ENCODE measurements around the gene WDR20. TPM values are rescaled to one million over a fixed set of nuclear protein-coding genes. Genes with fewer than 3 reads are reported as not detected.

WDR20 gene
- total RNA-seq, 1 experiment from 2014 or later: 23.7 TPM

DNA sequence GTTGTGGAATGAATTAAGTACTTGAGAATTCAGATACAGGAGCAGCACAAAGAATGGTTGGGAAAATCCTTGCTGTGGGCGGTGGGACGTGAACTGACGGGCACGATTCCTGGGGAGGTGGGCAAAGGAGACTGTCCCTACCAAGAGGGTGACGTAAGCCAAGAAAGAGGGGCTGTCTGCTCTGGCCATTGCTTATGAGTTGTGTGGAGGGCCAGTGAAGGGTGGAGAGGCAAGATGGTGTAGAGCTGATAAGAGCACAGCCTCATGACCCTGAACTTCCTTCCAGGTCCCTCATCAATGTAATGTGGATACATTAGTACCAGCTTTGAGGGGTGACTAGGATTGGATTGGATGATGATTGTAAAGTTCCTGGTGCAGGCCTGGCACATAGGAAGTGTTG lies 50.2 kb downstream of the WDR20 start:
- BruUV-seq (replicated peaks): no TSS peak
- intact Hi-C loops (cut with micrococcal nuclease): no loop called here
- Histone ChIP-seq H3K27me3 (ENCODE audit: low read length) (no peaks in the 10 kb centered on the region), H3K79me2 (ENCODE audit: low read length) (peaks cover 89% of the 10 kb centered on the region), H3K9me3 (ENCODE audit: low read length) (no peaks in the 10 kb centered on the region), H4K20me1 (ENCODE audit: low read length) (no peaks in the 10 kb centered on the region), H2AFZ (ENCODE audit: low read length) (no peak overlapping the region), H3K4me2 (ENCODE audit: low read length) (no peak overlapping the region), H3K4me1 (ENCODE audit: insufficient read depth, low read length) (peaks cover 21% of the 10 kb centered on the region), H3K9ac (ENCODE audit: low read length) (no peak overlapping the region), H3K27ac (ENCODE audit: low read length) (no peak overlapping the region), H3F3A (ENCODE audit: low read length, unreplicated experiment) (no peaks in the 10 kb centered on the region), H3K4me3 (ENCODE audit: low read length) (no peak overlapping the region), H3K9me2 (replicated peaks; ENCODE audit: low read length) (no peaks in the 10 kb centered on the region), H3K36me3 (ENCODE audit: low read depth, low read length) (peaks cover 2% of the 10 kb centered on the region; the same call in 1 of the 2 replicates)
- CTCF ChIA-PET: no interaction called here
- no peak for TF ChIP-seq EZH2 (IDR thresholded peaks at IDR 0.05; ENCODE audit: low read length, unreplicated experiment)
- TF ChIP-seq, protein P1, sequence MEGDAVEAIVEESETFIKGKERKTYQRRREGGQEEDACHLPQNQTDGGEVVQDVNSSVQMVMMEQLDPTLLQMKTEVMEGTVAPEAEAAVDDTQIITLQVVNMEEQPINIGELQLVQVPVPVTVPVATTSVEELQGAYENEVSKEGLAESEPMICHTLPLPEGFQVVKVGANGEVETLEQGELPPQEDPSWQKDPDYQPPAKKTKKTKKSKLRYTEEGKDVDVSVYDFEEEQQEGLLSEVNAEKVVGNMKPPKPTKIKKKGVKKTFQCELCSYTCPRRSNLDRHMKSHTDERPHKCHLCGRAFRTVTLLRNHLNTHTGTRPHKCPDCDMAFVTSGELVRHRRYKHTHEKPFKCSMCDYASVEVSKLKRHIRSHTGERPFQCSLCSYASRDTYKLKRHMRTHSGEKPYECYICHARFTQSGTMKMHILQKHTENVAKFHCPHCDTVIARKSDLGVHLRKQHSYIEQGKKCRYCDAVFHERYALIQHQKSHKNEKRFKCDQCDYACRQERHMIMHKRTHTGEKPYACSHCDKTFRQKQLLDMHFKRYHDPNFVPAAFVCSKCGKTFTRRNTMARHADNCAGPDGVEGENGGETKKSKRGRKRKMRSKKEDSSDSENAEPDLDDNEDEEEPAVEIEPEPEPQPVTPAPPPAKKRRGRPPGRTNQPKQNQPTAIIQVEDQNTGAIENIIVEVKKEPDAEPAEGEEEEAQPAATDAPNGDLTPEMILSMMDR (conservative IDR thresholded peaks at IDR 0.05; ENCODE audit: low read depth, low read length): no peak
- TF ChIP-seq EZH2phosphoT487 (IDR thresholded peaks at IDR 0.05; ENCODE audit: borderline replicate concordance, low read length): no peak
- ATAC-seq (no peak), DNase-seq (no peak)
- POLR2A ChIA-PET (ENCODE audit: unreplicated experiment): no interaction called here

DNA sequence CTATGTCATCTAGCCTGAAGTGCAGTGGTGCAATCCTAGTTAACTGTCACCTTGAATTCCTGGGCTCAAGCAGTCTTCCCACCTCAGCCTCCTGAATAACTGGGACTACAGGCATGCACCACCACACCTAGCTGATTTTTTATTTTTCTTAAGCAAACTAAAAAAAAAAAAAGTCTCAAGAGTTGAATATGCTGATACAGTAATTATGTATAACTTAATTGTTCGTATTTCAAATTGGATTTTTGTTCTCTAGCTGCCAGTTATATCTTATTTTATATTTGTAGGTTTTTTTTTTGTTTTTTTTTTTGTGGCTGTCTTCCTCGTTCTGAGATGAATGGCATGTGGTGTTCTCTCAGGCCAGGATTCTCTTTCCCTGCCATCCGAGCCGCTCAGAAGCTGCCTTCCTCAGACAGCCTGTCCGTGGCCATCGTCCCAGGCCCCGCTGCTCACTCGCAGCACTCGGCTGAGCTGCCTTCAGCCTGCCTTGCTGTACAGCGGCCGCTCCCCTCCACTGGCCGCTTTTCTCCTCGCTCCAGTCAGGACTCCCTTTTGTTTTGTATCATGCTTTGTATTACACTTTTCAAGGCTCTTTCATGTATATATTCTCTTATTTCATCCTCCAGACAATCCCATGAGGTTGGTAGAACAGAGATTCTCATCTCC lies 53.3 kb downstream of the WDR20 start:
- CTCF ChIA-PET: interaction anchor here (0.6 to 0.7 kb wide), 2 partner anchors 16 to 283 kb away, joined by 3 to 4 read pairs; no protein-coding TSS in a partner anchor
- Histone ChIP-seq H3F3A (ENCODE audit: low read length, unreplicated experiment) (no peaks in the 10 kb centered on the region), H4K20me1 (ENCODE audit: low read length) (no peaks in the 10 kb centered on the region), H3K4me3 (ENCODE audit: low read length) (no peak overlapping the region), H3K79me2 (ENCODE audit: low read length) (peaks cover 73% of the 10 kb centered on the region), H3K36me3 (ENCODE audit: low read depth, low read length) (peaks cover 15% of the 10 kb centered on the region; the same call in 1 of the 2 replicates), H3K4me2 (ENCODE audit: low read length) (no peak overlapping the region), H2AFZ (ENCODE audit: low read length) (no peak overlapping the region), H3K27ac (ENCODE audit: low read length) (no peak overlapping the region), H3K9me3 (ENCODE audit: low read length) (no peaks in the 10 kb centered on the region), H3K9ac (ENCODE audit: low read length) (no peak overlapping the region), H3K9me2 (replicated peaks; ENCODE audit: low read length) (no peaks in the 10 kb centered on the region), H3K4me1 (ENCODE audit: insufficient read depth, low read length) (peaks cover 2% of the 10 kb centered on the region; the same call in 1 of the 2 replicates), H3K27me3 (ENCODE audit: low read length) (no peaks in the 10 kb centered on the region)
- BruUV-seq (replicated peaks): no TSS peak
- TF ChIP-seq EZH2 (IDR thresholded peaks at IDR 0.05; ENCODE audit: low read length, unreplicated experiment): no peak
- TF ChIP-seq, protein P1 (conservative IDR thresholded peaks at IDR 0.05; ENCODE audit: low read depth, low read length): no peak
- intact Hi-C loops (cut with micrococcal nuclease): no loop called here
- ATAC-seq: no peak
- POLR2A ChIA-PET (ENCODE audit: unreplicated experiment): no interaction called here
- DNase-seq: no peak

GRCh38 chr14:102194856-102195255 lies 55.2 kb downstream of the WDR20 start:
- no TSS peak for BruUV-seq (replicated peaks)
- intact Hi-C loops (cut with micrococcal nuclease): no loop called here
- Histone ChIP-seq H3K27ac (ENCODE audit: low read length) (no peak overlapping the region), H3K9ac (ENCODE audit: low read length) (no peak overlapping the region), H2AFZ (ENCODE audit: low read length) (no peak overlapping the region), H3K27me3 (ENCODE audit: low read length) (no peaks in the 10 kb centered on the region), H4K20me1 (ENCODE audit: low read length) (no peaks in the 10 kb centered on the region), H3K4me1 (ENCODE audit: insufficient read depth, low read length) (no peaks in the 10 kb centered on the region), H3K9me2 (replicated peaks; ENCODE audit: low read length) (no peaks in the 10 kb centered on the region), H3K9me3 (ENCODE audit: low read length) (no peaks in the 10 kb centered on the region), H3K79me2 (ENCODE audit: low read length) (peaks cover 59% of the 10 kb centered on the region), H3K4me2 (ENCODE audit: low read length) (no peak overlapping the region), H3K36me3 (ENCODE audit: low read depth, low read length) (peaks cover 15% of the 10 kb centered on the region; the same call in 1 of the 2 replicates), H3K4me3 (ENCODE audit: low read length) (no peak overlapping the region), H3F3A (ENCODE audit: low read length, unreplicated experiment) (no peaks in the 10 kb centered on the region)
- TF ChIP-seq EZH2 (IDR thresholded peaks at IDR 0.05; ENCODE audit: low read length, unreplicated experiment) (no peak), EZH2phosphoT487 (IDR thresholded peaks at IDR 0.05; ENCODE audit: borderline replicate concordance, low read length) (no peak)
- TF ChIP-seq, protein P1 (conservative IDR thresholded peaks at IDR 0.05; ENCODE audit: low read depth, low read length): no peak
- ATAC-seq: no peak
- ChIA-PET CTCF (no interaction called here), POLR2A (ENCODE audit: unreplicated experiment) (no interaction called here)
- no peak for DNase-seq
